Right lobe of liver (tissue), 4 donors: ENCODE results near the gene OR6C65.

Experiments used
- CTCF ChIP-seq, 4 donors: fragments of 200-600 bp in 3 of 4; fragments of 450-650 bp in 1 of 4; IDR thresholded peaks; one replicate each; pipeline versions ENCODE4 v1.5.1 to v1.8.0; 2016 to 2022; ENCODE audit warnings: antibody characterized with exemption in 4 of 4, mild to moderate bottlenecking in 2 of 4
- POLR2A ChIP-seq: fragments of 450-650 bp; IDR thresholded peaks from one replicate; pipeline ENCODE4 v1.6.1; 2017; ENCODE audit warnings: antibody characterized with exemption, mild to moderate bottlenecking
- donor health status: DM: no; HTN: no; CAD: no.
- donor health status: DM: no; HTN: no; CAD: no.
- donor health status: DM: no; HTN: yes; CAD: no.

DNA sequence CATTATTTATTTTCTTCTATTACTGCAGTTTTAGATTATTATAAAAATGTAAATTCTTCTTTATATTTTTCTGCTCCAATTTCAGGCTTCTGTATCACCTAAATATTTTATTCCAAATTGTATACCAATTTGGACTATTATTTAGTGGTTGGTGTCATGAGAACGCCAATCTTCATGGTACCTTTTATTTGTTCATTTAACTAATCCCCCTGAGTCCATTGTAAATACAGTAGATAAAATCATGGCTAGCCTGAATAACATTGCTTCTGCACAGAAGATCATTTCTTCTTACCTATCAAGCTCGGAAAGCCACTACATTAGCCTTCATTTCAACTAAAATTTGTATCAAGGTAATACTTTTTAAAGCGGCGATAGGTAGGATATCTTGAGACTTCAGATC is 37.7 kb upstream of the OR6C65 start, which contains the start of gene OR6C75:
- TF ChIP-seq CTCF (IDR thresholded peaks at IDR 0.05) (no peak), POLR2A (no peak)
